GM21447 (cell line): Measurements from ENCODE around the gene TEX14.
"Not testable (repeated sequence)": the region's sequence is repeated elsewhere in the genome, so short reads cannot be mapped to it uniquely, and the experiment has no call there.

Experiments
- ATAC-seq: cut with Tn5 transposase; IDR thresholded peaks from one replicate; pipeline ENCODE4 v1.9.1; 2021; ENCODE audit not compliant: unreplicated experiment

Gene TEX14

DNA sequence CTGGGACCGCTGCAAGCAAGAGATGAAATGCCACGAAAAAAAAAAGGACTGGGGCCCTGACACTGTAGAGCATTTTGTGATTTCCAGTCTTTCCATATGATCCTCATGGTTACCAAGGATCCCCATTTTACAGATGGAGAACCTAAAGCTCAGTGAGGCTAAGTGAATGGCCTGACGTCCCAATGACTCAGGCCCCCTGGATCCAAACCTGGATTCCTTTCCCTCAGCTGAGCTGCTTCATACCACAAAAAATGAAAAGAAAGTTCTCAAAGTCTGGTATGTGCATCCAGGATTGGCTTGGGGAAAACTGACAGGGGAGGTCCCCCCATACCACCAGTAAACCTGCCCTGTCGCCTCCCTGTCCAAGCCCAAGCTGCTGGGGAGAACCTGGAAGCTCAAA, 80.5 kb downstream of the TEX14 start:
- ATAC-seq, result no peak

DNA sequence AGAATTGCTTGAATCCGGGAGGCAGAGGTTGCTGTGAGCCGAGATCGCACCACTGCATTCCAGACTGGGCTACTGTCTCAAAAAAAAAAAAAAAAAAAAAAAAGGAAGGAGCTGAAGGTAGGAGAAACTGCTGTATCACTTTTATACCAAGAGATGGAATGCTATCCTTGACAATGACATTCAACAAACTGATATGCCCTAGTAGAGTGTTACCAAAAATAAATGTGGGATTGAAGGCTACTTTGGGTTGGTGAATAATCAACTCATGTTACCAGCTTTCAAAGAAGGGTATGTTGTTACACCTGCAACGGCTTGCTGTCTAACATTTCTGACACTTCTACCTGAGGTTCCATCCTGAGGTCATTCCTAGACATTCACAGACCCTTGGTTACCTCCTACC, 84.9 kb downstream of the TEX14 start:
- ATAC-seq, result no peak

DNA sequence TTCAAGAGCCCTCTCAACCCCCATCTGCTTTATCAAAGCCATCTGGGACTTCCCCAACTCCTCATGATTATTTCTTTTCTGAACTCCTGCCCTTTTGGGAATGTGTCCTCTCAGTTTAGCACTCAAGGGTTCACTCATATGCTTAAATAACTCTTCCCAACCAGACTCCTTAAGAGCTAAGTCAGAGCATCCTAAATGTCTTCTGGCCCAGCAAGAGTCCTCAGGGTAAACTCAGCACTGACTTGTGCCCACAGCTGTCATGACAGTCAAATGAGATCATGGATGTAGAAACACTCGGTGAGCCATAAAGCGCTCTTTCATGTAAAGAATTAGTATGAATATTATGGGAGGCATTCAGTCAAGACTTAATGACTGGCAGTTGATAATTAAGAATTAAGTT, 85.9 kb downstream of the TEX14 start:
- no peak for ATAC-seq

DNA sequence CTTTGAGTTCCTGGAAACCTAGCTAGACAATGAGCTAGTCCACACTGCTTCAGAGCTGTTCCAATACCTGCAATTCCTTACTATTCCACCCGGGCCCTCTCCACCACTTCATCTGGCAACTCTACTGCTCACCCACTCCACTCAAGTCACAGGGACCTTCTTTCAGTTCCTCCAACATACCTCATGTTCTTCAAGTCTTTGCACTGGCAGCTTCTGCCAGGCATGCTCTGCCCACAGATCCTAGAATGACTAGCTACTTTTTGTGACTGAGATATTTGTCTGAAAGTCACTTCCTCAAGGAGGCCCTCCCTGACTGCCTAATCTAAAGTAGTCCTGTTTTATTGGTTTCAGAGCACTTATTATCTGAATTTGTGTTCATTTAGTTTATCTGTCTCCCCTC, 86.4 kb downstream of the TEX14 start:
- no peak for ATAC-seq

DNA sequence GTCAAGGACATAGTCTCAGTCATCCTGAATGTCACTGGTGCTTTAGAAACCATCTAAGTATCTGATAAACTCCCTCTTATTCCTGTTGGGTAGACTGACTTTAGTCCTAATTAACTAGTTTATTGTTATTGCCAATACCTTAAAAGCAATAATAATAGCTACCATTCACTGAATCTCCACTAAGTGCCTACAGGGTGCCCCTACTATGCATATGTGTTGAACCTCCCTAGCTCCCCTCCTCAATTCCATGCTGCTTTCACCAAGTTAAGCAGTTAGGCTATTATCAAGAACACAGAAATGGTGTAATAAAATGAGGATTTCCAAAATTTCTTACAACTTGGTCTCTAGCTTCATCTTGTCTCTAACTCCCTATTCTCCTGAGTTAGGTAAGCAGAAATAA, 89.9 kb downstream of the TEX14 start:
- ATAC-seq, result no peak

DNA sequence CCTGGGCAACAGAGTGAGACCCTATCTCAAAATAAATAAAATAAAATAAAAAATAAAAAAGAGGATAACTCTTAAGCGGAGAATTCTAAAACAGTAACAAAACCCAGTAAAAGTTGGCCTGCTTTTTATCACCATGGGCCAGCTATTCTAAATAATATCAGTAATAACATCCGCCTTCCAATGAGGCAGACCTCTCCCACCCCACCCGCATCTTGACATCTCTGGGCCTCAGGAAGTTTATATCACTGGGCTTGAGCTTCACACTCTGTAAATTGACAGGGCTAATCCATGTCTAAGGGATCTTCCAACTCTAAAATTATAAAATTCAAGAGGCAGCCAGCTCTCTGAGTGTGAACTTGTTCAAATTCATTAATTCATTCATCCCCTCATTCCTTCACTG, 94.5 kb downstream of the TEX14 start:
- no peak for ATAC-seq

DNA sequence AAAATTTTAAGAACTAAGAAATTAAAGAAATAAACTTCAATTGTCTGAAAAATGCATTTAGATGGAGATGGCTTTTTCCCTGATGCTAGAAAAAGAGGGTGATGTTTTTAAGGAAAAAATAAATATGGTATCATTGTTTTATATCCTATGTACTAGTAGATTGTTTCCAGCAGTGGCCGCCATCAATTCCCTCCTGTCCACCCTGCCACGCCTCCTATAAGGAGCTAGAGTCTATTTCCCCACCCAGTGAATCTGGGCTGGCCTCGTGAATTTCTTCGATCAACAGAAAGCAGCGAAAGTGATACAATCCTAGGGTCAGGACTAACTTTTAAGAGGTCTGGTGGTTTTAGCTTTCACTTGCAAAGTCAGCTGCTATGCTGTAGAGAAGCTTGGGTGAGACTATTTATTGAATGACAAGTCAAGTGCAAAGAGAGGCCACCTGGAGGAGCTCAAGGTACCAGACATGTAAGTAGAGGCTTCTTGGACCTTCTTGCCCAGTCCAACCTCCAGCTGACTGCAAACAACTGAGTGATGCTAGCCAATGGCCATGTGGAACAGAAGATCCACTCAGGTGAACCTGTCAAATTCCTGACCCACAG, 96.6 kb downstream of the TEX14 start:
- no peak for ATAC-seq

DNA sequence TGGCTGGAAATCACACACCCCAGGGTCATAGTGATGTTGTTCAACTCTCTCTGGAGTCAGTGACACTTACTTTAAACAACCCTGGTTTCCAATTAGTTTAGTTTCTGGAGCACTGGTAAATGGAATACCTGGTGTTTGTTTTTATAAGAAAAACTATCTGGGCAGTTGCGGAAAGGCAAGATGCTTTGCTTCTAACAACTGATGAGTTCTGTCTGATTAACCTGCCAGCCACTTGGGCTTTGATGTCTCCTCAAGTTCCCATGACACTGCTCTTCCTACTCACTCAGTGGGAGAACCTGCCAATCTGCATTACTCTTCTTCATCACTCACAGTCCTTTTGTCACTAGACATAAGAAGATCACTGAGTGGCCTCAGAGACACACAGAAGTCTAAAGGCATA, 98.7 kb downstream of the TEX14 start:
- no peak for ATAC-seq

DNA sequence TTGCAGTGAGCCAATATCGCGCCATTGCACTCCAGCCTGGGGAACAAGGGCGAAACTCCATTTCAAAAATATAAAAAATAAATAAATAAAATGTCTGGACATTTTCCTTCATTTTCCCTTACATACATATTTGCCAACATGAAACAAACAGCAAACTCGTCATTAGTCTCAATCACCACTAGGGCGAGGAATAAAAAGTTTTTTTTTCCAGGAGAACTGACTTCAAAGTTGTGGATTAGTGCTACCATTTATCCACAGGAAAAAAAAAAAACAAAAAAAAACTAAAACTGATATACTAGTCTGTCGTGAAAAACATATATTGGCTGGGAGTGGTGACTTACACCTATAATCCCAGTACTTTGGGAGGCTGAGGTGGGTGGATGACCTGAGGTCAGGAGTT, 100.4 kb downstream of the TEX14 start:
- no peak for ATAC-seq

DNA sequence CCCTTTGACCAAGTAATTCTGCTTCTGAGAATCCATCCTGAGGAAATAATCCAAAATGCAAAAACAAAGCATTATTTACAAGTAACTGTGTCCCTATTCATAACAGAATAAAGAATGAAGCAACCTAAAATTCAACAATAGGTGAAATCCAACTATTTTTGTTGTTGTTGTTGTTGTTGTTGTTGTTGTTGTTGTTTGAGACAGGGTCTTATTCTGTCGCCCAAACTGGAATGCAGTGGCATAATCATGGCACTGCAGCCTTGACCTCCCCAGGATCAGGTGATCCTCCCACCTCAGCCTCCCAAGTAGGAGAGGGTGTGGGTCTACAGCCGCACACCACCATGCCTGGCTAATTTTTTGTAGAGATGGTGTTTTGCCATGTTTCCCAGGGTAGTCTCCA, 101.5 kb downstream of the TEX14 start:
- ATAC-seq, result no peak

DNA sequence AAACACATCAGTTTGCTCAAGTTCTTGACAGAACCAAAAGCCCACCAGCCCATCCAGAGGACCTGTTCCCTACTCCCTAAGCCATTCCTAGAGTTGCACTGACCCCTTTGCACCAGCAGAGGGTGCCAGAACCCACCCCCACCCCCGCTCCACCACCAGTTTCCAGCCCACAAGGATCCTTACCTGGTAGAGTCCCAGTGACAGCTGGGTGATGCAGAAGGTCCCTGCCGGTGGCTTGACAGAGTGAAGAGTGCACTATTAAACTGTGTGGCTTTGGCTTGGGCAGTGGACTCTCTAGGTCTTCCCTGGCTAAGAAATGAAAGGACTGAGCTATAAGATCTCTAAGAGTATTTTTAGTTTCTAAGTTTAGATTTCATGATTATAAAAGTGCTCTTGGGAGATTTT, 104.1 kb downstream of the TEX14 start:
- ATAC-seq, result no peak

DNA sequence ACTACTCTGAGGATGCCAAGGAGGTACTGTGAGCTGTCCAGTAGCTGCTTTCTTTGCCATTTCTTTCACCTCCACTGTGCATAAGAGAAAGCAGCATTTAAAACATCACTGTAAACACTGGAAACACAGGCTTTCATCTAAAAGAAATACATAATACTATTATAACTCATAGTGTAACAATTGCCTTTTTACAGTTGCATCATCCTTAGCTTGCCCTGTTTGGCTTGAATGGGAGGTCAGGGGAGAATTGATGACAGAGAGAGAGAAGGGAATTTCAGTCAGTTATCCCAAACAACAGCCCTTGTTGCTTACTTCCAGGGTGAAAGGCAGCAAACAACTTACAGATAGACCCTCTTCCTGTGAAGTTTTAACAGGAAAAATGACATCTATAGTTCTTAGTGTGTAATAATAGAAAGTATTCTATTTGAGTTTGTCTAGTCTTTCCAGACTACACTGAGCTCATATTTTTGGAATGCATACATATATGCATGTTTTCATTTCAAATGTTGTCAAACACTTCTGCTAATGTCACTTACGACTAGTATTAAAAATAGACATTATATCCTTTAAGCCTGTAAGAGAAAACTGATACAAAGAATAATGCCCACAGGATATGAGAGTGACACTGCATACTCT, 105.7 kb downstream of the TEX14 start:
- ATAC-seq, result no peak

DNA sequence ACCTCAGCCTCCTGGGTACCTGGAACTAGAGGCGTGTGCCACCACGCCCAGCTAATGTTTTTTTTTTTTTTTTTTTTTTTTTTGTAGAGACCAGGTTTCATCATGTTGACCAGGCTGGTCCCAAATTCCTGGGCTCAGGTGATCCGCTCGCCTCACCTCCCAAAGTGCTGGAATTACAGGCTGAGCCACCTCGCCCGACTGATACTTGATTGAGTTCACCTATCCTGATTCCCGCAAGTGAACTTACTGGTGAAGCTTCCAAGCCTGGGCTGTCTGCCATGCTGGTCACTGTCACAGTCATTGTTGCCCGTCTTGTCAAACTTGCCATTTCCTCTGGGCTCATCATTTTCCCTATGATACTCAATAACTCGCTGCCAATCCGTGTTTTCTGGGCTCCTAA, 106.3 kb downstream of the TEX14 start:
- ATAC-seq, result no peak

DNA sequence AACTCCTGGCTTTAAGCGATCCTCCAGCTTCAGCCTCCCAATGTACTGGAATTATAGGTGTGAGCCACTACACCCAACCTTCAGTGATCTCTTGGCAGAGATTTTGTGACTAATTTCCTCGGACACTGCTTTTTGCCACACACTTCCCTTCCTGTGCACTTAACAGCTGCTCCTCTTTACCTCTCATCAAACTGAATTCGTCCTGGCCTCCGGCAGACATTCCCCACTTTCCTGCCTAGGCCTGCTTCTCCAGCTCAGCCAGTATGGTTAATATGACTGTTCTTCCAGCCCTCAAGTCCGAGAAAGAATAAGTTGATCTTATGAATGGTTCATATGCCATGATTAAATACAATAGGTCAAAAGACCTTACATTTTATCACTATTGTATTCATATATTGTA, 108.4 kb downstream of the TEX14 start:
- no peak for ATAC-seq

DNA sequence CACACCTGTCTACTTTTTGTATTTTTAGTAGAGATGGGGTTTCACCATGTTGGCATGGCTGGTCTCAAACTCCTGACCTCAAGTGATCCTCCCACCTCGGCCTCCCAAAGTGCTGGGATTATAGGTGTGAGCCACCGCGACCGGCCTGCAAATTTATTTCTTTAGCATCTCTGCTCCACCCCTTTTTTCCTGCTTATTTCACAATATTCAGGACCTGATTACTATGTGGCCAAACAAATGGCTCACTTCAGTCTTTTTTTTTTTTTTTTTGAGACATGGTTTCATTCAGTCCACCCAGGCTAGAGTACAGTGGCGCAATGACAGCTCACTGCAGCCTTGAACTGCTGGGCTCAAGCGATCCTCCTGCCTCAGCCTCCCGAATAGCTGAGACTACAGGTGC, 109.1 kb downstream of the TEX14 start:
- not testable (repeated sequence) for ATAC-seq

DNA sequence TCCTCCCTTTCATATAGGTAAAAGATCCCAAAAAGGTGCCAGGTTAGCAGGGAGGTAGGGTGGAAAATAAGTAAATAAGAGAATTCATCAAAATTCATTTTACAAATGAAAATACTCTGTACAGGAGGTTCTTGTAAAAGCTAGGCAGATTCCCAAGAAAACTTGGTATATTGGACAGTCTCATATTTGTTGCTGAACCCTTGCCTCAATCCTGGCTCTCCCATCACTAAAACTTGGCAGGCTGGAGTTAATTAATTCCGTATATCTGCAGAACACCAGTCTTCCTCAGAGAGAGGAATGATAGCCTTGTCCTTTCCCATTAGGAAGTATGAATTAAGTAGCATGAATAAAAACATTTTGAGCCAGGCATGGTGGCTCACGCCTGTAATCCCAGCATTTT, 111.2 kb downstream of the TEX14 start:
- no peak for ATAC-seq

DNA sequence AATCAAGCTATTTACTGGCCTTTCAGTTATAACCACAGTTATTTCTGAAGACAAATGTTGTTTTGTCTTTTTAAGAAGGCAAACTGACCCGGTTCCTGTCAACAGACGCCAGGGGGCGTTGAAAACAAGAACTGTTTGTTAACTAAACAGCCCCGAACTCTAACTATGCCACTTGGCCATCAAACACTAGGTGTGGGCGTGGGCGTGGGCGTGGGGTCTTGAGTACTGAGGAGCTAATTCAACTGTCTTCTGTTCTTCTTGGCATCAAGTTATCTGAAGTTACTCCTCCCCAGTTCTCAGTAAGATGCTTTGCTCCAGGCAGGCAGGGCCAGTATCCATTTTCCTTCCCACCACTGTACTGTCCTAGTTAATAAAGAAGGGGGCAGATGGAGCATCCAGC, 114.1 kb downstream of the TEX14 start:
- ATAC-seq, result no peak

DNA sequence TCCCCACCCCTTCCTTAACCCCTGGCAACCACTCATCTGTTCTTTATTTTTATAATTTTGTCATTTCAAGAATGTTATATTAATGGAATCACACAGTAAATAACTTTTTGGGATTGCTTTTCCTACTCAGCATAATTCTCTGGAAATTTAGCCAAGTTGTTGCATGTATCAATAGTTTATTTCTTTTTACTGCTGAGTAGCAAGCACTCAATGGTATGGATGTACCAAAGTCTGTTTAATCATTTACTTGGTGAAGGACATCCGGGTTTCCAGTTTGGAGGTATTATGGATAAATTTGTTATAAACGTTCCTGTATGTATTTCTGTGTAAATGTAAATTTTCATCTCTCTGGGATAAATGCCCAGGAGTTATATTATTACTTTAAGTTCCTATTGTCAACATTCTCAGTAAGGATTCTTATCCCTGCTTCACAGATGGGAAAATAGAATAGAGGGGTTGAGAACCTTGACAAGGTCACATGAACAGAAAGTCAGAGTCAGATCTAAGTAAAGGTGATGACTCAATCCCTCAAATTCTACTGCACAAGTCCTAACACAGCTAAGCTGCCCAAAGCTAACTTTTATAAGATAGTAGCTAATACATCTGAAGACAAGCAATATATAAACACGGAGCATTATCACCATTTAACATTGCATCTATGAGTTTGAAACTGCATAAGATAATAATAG, 115.0 kb downstream of the TEX14 start:
- ATAC-seq, result no peak

DNA sequence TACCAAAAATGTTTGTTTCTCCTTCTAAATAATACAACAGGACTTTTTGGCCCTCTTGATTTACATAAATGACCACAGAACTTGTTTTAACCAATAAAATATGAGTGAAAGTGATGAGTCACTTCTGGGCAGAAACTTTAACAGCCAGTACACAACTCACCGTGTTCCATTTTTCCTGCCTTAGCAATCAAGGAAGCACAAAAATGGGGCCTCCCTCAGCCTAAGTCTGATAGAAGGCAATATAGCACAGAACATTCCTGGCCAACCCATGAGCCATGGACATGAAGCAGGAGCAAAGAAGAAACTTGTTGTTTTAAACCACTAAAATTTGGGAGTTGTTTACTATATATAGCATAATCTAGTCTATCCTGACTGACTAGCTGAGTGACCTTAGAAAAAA, 116.3 kb downstream of the TEX14 start:
- no peak for ATAC-seq

DNA sequence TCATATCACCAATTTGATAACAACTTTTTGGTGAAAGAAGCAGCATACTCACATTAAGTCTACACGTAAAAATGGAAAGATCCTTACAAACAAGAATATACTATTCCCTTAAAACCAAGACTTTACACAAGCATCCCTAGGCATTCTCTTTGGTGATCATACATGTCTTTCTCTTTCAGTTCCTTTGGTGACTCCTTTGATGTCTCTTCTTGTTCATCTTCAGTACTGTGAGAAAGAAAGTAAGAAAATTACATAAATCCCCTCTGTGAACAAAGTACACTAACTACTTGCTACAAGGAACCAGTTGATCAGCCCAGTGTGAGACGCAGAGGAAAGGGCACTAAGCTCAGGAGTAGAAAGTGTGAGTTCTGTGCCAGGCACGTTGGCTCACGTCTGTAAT, 117.8 kb downstream of the TEX14 start:
- no peak for ATAC-seq

DNA sequence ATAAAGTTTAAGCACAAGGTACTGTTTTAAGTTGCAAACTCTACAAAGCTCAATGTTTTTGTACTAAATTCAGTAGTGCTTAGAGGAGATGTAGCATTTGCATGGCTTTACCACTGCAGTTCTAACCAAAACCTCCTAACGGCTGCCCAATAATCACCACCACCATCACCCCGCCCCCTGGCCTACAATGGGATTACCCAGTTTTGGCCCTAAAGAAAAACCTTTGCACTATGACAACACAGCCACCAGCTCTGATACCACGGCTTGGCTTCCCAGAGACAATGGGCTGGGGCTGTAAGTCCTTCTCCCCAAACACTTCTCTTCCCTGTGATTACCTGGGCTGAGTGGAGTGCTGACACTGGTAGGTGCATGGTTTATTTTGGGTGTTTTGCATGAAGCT, 119.0 kb downstream of the TEX14 start:
- ATAC-seq, result no peak

DNA sequence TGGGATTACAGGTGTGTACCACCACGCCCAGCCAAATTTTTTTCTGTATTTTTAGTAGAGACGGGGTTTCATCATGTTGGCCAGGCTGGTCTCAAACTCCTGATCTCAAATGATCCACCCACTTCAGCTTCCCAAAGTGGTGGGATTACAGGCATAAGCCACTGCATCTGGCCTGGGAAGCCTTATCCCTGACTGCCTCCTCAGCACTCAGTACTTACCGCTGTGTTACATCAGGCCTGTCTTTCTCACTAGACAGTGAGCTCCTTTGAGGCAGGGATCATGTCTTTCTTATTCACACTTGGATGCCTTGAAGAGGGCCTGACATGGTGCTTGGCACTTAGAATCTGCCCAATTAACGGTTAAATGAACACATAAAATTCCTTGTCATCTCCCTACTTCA, 121.1 kb downstream of the TEX14 start:
- no peak for ATAC-seq

DNA sequence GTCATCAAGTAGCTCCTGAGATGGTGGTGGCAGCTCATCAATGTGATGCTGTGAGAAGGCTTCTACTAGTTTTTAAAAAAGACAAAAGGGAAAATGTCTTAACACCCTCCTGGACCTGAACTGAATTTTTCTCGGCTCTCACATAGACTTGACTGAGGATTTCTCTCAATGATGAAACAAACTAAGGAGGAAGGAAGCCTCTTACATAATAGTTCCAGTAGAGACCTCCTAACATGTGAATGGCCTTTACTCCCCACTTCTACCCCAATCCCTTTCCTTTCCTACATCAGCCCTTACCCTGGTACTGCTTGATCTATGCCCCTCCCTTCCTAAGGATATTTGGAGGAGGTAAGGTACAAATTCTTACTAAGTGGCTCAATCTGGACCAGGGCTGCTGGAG, 122.6 kb downstream of the TEX14 start:
- ATAC-seq, result no peak
